AG09309 (cell line): Measurements from ENCODE around the gene KCNF1.

Experiments
- DNase-seq: peaks from one replicate; pipeline ENCODE4 v3.0.0-alpha.2; 2010; ENCODE audit warnings: low read depth
- H3K4me3 ChIP-seq: 2 replicates; pipeline ENCODE4 v1.5.1; 2011; ENCODE audit warnings: mild to moderate bottlenecking, low read depth, low read length, moderate library complexity; ENCODE audit not compliant: control insufficient read depth
- CTCF ChIP-seq: IDR thresholded peaks from 2 replicates; pipeline ENCODE4 v1.5.1; 2011; ENCODE audit warnings: mild to moderate bottlenecking, low read depth, low read length, inconsistent platforms; ENCODE audit not compliant: insufficient read depth, control insufficient read depth; ENCODE audit errors: missing control alignments

The KCNF1 gene

GRCh38 chr2:10918661-10919409 lies 7.1 kb downstream of the KCNF1 start:
- H3K4me3 ChIP-seq = no peak overlapping the region
- no peak for DNase-seq
- no peak for TF ChIP-seq CTCF

DNA sequence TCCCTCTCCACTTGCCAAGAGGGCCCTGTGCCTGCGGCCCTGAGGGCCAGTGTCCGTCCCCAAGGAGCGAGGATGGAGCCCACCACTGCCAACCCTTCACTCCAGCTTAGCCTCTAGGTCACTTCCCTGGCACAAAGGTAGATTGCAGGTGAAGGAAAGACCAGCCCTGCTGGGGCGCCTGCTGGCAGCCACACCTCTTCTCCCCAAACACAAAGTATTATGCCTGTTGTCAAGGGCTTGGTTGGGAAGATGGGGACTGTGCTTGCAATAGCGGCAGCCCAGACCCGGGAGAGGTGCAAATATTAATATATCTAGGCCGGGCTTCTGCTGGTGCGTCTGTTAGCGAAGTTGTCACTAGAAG lies 7.7 kb downstream of the KCNF1 start:
- DNase-seq = no peak
- no peak overlapping the region for H3K4me3 ChIP-seq
- TF ChIP-seq CTCF = no peak

DNA sequence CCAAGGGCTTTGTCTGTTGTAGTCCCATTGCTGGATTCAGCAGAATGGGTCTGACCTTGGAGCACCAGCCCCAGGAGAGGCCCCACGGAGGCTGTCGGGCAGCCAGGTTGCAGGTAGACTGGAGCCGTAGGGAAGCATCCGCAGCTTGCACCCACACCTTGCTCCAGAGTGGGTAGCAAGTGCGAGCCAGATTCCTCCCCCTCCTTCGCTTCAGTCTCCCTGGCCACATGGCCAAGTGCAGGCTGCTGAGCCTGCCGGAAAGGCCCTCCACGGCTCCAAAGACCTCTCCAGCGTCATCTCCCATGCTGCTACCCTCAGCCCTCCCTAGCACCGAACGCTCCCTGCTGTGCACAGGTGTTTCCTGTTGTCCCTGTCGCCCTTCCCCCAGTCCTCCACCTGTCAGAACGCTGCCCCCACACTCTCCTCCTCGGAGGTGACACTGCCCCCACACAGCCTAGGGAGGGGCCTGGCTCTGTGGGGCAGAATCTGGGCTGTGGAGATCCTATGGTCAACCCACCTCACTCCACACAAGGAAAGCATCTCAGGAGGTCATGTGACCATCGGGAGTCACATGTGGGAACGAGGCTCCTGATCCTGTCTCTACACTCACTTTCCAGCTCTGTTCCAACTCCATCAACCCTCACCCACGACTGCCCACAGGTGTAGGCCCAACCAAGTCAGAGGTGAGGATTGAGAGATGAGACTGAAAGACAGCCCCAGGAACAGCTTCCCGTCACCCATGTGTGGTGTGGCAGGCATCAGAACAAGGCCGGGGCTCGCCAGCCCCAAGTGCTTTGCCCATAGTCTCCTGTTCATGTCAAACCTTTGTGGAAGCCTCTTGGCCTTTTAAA lies 8.3 kb downstream of the KCNF1 start:
- DNase-seq = no peak
- no peak overlapping the region for H3K4me3 ChIP-seq
- no peak for TF ChIP-seq CTCF

DNA sequence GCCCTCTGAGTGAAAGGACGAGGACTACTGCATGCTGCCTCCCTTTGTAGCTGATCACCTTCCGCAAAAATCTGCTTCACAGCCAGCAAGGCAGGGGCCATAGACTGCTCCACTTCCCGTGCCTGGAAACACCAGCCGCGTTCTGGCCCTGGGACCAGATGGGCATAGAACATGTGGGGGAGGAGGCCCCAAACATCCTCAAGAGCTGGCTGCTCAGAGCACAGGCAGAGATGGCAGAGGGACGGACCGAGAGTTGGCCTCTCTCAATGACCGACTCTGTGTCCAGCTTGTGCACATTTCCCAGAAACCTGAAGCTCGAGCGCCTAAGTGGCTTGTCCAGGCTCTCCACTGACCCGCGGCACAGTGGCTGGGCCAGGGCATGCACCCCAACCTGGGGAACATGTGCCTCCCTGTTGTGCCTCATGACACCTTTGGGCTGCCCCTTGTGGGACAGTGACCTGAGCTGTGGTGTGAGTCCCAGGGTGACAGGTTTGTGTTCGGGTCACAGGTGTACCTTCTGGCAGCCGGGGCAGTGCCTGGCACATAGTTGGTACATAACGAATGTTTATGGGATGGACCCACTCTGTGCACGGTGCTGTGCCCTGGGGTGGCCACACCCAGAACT lies 9.1 kb downstream of the KCNF1 start:
- H3K4me3 ChIP-seq = no peak overlapping the region
- no peak for TF ChIP-seq CTCF
- DNase-seq = no peak

GRCh38 chr2:10921525-10921924 lies 9.8 kb downstream of the KCNF1 start:
- H3K4me3 ChIP-seq = no peak overlapping the region
- DNase-seq = no peak
- TF ChIP-seq CTCF = no peak

GRCh38 chr2:10922307-10923007 lies 10.7 kb downstream of the KCNF1 start:
- no peak for DNase-seq
- no peak overlapping the region for H3K4me3 ChIP-seq
- no peak for TF ChIP-seq CTCF
